Mesodermal cell (in vitro differentiated cells): ENCODE measurements around the gene ACOX3.
"Not testable (repeated sequence)": the region's sequence is repeated elsewhere in the genome, so short reads cannot be mapped to it uniquely, and the experiment has no call there.

Experiments
- H3K27ac ChIP-seq: 2 replicates; pipeline ENCODE4 v1.7.0; 2013; ENCODE audit warnings: mild to moderate bottlenecking, low read depth, low read length, moderate library complexity; ENCODE audit not compliant: severe bottlenecking
- H3K36me3 ChIP-seq: 2 replicates; pipeline ENCODE4 v1.7.1; 2013; ENCODE audit warnings: mild to moderate bottlenecking, low read length, moderate library complexity; ENCODE audit not compliant: control insufficient read depth, insufficient read depth
- H3K4me1 ChIP-seq: one replicate; pipeline ENCODE4 v1.7.1; 2013; ENCODE audit warnings: mild to moderate bottlenecking, low read length; ENCODE audit not compliant: insufficient read depth, control insufficient read depth, poor library complexity, severe bottlenecking
- H3K4me3 ChIP-seq: 2 replicates; pipeline ENCODE4 v1.7.0; 2013; ENCODE audit warnings: low read length, control low read depth, mild to moderate bottlenecking; ENCODE audit not compliant: insufficient read depth, poor library complexity, severe bottlenecking; ENCODE audit errors: extremely low read depth
- H3K9me3 ChIP-seq: 2 replicates; pipeline ENCODE4 v1.7.1; 2013; ENCODE audit warnings: mild to moderate bottlenecking, low read length, moderate library complexity; ENCODE audit not compliant: control insufficient read depth
- WGBS, 2 experiments: methylation state at CpG; one replicate each; pipeline ENCODE4 v1.1.5; 2013; ENCODE audit warnings: missing lambda C conversion rate in 2 of 2; ENCODE audit not compliant: insufficient coverage in 2 of 2; 5-methylcytosine and 5-hydroxymethylcytosine counted together

Gene ACOX3

DNA sequence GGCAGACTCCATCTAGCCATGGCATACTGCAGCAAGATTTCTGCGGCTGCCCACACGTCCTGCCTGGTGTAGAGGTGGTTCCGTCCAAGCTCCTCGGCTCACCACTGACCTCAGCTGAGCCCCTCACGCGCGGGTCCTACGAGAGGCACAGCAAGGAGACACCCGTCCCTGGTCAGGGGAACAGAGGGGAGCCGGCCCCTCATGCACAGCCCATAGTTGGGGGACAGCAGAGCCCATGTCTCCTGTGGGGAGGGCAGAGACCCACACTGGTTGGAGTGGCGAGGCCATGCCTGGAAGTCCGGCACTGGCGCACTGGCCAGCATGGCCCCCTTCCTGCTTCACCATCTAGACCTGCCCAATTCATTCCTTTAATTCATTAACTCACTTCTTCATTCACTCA is 90.2 kb downstream of the ACOX3 start:
- Histone ChIP-seq H3K36me3 (no peaks in the 10 kb centered on the region), H3K27ac (no peak overlapping the region), H3K9me3 (no peaks in the 10 kb centered on the region), H3K4me1 (peaks cover 6% of the 10 kb centered on the region), H3K4me3 (no peak overlapping the region)
- 91 to 96% methylated on average over 9 to 13 of the region's 13 CpGs for WGBS, 2 experiments

DNA sequence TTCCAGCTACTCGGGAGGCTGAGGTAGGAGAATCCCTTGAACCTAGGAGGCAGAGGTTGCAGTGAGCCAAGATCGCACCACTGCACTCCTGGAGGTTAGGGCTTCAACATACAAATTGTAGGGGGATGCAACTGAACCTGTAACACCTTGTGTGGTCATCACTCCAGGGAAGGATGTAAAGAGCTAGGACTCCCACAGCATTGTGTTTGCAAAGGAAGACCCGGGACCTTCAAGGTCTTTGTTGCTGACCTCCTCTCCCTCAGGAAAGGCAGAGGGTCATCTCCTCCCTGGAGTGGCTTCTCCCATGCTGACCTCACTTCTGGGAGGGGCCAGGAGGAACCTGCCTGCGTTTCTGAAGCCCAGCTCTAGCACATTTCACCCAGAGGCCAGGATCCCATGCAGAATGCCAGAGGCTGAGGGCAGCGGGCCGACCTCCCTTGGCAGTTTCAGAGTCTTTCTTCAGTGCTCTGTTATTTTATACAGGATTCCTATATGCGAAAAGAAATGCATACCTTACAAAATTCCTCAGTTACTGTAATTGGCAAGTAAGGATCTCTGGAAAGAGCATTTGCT is 90.8 kb downstream of the ACOX3 start:
- WGBS, 2 experiments: 78 to 79% methylated on average over 6 of the region's 7 CpGs
- no peak overlapping the region for H3K4me3 ChIP-seq
- no peaks in the 10 kb centered on the region for H3K4me1 ChIP-seq
- H3K36me3 ChIP-seq: no peaks in the 10 kb centered on the region
- no peak overlapping the region for H3K27ac ChIP-seq
- no peaks in the 10 kb centered on the region for H3K9me3 ChIP-seq

DNA sequence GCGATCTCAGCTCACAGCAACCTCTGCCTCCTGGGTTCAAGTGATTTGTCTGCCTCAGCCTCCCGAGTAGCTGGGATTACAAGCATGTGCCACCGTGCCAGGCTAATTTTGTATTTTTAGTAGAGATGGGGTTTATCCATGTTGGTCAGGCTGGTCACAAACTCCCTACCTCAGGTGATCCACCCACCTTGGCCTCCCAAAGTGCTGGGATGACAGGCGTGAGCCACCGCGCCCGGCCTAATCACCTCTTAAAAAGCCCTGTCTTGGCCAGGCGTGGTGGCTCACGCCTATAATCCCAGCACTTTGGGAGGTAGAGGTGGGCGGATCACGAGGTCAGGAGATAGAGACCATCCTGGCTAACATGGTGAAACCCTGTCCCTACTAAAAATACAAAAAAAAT is 91.3 kb downstream of the ACOX3 start:
- H3K9me3 ChIP-seq: not testable (repeated sequence)
- WGBS, 2 experiments: 81 to 96% methylated on average over 8 to 9 of the region's 11 CpGs

DNA sequence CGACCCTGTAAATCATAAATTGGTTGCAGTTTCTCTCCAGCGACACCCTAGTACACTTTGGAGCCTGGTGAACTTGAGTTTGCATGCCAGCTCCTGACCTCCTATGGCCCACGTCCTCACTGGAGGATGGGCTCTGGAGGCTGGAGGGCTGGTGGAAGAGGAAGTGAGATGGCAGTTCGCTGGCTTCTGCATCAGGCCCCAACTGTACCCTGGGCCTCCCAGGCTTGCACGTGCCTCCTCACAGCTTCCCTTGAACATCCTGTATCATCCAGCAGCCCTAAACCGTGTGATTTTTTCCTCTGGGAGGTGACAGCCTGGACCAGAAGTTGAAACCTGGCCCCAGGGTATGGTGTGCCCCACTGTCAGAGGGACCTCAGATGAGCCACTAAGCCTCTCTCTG is 92.5 kb downstream of the ACOX3 start:
- Histone ChIP-seq H3K9me3 (no peaks in the 10 kb centered on the region), H3K36me3 (no peaks in the 10 kb centered on the region), H3K4me1 (no peaks in the 10 kb centered on the region), H3K27ac (no peak overlapping the region), H3K4me3 (no peak overlapping the region)
- 95 to 98% methylated on average over 4 to 5 of the region's 6 CpGs for WGBS, 2 experiments

More for the DNA sequence above, 91.3 kb downstream of the ACOX3 start:
- H3K4me1 ChIP-seq, H3K36me3 ChIP-seq, H3K27ac ChIP-seq, H3K4me3 ChIP-seq: not testable (repeated sequence)

DNA sequence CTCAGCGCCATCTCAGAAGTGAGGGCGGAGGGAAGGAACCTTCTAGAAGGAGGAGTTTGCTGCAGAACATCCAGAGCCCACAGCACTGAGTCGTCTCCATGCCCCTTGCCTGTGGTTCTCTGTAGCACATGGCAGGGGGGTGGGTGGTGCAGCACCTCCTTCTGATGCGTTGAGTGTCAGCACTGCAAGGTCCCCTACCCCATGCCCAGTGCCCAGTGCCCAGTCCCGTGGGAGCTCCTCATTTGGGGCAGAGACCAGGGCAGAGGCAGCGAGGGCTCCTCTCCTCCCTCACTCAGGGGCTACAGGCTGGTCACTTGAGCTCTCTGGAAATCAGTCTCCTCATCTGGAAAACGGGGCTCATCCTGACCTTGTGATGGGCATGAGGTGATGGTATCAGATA is 92.9 kb downstream of the ACOX3 start:
- H3K36me3 ChIP-seq: no peaks in the 10 kb centered on the region
- no peak overlapping the region for H3K27ac ChIP-seq
- H3K4me1 ChIP-seq: no peaks in the 10 kb centered on the region
- 83 to 92% methylated on average over 4 to 5 of the region's 7 CpGs for WGBS, 2 experiments
- H3K9me3 ChIP-seq: no peaks in the 10 kb centered on the region
- H3K4me3 ChIP-seq: no peak overlapping the region

DNA sequence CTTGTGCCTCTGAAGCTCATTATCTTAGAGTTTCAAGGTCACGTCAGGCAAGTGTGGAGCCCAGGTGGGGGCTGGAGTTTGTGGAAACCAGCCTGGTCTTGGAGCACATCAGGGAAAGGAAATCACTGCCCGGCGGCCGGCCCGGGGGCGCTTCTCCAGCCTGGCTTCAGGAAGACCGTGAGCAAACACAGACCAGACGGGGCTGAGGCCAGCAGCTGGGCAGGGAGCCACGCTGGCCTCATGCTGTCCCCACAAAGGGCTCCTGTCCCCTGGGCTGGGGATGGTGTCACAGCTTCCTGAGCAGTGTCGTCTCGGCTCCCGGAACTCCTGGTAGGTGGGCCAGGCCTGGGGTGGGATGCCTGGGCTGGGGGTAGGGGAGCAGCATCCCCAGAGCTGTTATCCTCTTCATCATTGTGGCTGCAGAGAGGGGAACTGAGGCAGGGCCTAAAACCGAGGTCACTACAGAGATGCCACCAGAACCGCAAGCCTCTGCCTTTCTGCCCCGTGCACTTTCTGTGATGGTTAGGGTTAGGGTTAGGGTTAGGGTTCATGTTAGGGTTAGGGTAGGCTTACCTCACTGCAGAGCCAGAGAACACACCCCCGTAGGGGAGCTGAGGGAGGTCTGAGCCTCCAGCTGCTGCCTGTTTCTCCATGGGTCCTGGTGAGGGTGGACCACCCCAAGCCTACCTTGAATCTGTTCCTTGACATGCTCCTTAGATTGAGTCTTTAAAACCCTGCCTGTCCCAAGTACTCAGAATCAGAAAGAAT is 93.5 kb downstream of the ACOX3 start:
- 87 to 89% methylated on average over 10 to 15 of the region's 16 CpGs for WGBS, 2 experiments
- H3K9me3 ChIP-seq: no peaks in the 10 kb centered on the region
- H3K4me3 ChIP-seq: no peak overlapping the region
- no peaks in the 10 kb centered on the region for H3K36me3 ChIP-seq
- no peaks in the 10 kb centered on the region for H3K4me1 ChIP-seq
- no peak overlapping the region for H3K27ac ChIP-seq

DNA sequence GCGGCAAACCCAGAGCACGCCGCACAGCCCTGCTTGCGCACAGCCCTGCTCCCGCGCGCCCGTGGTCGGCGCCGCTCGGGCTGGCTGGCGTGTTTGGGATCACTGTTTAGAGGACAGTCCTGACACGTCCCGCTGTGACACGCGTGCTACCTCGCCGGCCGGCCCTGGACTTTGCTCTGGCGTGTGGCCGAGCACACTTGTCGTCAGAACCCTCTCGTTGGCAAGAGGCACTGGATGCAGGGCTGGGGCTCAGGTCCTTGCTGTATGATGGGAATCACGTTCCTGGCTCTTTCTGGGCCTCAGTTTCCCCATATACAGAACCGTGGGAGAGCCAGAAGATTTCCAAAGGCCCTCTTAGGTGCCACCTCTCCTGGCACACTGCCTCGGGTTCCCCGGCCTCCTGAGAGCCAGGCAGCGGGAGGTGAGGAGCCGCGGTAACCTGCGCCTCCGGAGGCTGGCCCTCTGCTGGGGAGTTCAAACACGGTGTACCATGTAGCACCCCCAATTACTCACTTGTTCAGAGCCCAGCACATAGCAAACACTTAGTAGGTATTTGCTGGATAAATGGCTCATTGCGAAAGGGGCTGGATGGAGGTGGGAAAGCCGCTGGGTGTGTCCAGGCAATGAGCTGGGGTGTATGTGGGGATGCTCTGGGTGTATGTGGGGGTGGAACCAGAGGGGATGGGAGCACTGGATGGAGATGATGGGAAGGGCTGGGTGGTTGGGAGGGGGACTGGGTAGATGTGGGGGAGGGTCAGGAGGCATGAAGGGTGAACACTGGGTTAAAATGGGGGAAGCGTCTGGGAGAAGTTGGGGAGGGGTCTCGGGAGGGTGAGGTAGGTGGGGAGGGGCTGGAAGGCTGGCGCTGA is 94.3 kb downstream of the ACOX3 start:
- Histone ChIP-seq H3K4me3 (no peak overlapping the region), H3K4me1 (no peaks in the 10 kb centered on the region), H3K36me3 (no peaks in the 10 kb centered on the region), H3K27ac (no peak overlapping the region), H3K9me3 (no peaks in the 10 kb centered on the region)
- WGBS, 2 experiments: 93 to 95% methylated on average over 31 of the region's 39 CpGs

DNA sequence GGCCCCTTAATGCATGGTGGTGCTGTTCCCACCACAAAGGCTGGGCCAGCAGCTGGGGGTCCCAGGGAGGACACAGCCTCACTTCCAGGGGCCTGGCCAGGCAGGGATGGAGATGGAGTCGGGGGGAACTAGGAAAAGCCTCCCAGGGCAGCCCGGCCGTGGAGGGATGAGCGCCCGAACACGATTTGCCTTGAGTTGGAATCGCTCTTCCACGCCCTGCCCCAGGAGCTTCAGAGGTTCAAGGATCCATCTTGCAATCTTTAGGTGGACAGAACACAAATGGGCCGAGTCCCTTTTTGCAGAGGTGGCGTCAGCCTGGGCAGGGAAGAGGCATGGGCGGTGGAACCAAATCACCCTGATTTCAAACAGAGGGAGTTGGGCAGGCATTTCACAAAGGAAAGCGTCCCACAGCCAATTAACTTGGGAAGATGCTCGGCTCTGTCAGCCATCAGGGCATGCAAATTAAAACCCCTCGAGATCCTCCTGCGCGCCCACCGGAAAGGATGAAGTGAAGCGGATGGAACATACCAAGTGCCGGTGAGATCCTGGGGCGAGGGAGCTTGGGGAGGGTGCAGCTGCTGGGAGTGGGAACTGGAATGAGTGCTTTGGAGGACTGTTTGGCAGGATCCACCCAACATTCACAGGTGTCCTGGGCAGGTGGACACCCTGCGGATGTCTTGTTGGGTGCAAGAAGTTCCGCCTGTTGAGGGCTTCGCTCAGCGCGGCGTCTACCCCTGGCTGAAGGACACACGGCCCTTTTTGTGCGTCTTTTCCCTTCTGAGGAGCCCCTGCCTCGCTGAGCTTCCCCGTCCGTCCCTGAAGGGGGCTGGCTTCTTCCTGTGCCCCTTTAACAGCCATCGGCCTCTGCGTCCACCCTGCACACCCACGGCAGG is 95.2 kb downstream of the ACOX3 start:
- no peak overlapping the region for H3K27ac ChIP-seq
- no peaks in the 10 kb centered on the region for H3K4me1 ChIP-seq
- no peak overlapping the region for H3K4me3 ChIP-seq
- H3K36me3 ChIP-seq: no peaks in the 10 kb centered on the region
- H3K9me3 ChIP-seq: no peaks in the 10 kb centered on the region
- WGBS, 2 experiments: 92 to 94% methylated on average over 30 to 34 of the region's 34 CpGs

DNA sequence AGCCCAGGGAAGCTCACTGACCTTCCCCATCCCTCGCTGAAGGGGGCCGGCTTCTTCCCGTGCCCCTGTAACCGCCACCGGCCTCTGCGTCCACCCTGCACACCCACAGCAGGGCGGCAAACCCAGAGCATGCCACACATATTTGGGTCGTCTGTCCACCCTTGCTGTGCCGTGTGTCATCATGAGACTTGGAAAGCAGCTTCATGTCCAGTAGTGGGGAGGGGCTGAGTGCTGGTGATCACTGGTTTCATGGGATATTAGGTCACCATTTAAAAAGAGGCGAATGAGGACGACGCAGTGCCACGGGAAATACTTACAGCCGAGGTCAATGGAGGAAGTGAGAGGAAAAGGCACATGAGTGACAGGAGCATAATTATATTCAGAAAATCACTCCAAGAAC is 96.1 kb downstream of the ACOX3 start:
- Histone ChIP-seq H3K9me3 (no peaks in the 10 kb centered on the region), H3K27ac (no peak overlapping the region), H3K36me3 (no peaks in the 10 kb centered on the region), H3K4me3 (no peak overlapping the region), H3K4me1 (no peaks in the 10 kb centered on the region)
- 80 to 91% methylated on average over 9 of the region's 14 CpGs for WGBS, 2 experiments

DNA sequence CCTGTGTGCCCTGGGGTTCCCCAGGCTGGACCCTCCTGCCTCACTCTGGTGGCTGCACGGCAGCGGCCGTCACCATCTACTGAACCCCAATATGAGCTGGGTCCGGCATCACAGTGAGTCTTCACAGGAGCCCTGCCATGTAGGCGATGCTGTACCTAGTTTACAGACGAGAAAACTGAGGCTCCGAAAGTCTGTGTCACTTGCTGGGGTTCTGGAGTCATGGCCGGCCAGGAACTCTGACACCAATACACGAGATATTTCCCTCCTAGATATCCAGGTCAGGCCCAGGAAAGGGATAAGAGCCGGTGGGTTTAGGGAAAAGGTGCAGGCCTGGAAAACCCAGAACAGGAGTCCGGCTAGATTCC is 96.6 kb downstream of the ACOX3 start:
- Histone ChIP-seq H3K36me3 (no peaks in the 10 kb centered on the region), H3K27ac (no peak overlapping the region), H3K4me3 (no peak overlapping the region), H3K9me3 (no peaks in the 10 kb centered on the region), H3K4me1 (no peaks in the 10 kb centered on the region)
- 88 to 94% methylated on average over 8 to 11 of the region's 11 CpGs for WGBS, 2 experiments
